ENCODE measurements around the gene DHRSX.

Gene DHRSX

GRCh38 chrX:2193273-2193592 lies 307.5 kb downstream of the DHRSX start:
- H3K27ac ChIP-seq, result no peak overlapping the region
- TF ChIP-seq ZFX (IDR thresholded peaks at IDR 0.05), result no peak
- TF ChIP-seq CTCF (conservative IDR thresholded peaks at IDR 0.05), result no peak

- H3K27ac ChIP-seq, result no peak overlapping the region
- no peak for TF ChIP-seq CTCF (conservative IDR thresholded peaks at IDR 0.05)
- no peak for TF ChIP-seq ZFX (IDR thresholded peaks at IDR 0.05)
These were observed 308.0 kb downstream of the DHRSX start for GRCh38 chrX:2192584-2193272.

GRCh38 chrX:2188840-2189239 lies 311.9 kb downstream of the DHRSX start:
- no peak overlapping the region for H3K27ac ChIP-seq
- TF ChIP-seq CTCF (conservative IDR thresholded peaks at IDR 0.05), result no peak
- TF ChIP-seq ZFX (IDR thresholded peaks at IDR 0.05), result no peak

- no peak overlapping the region for H3K27ac ChIP-seq
- TF ChIP-seq CTCF (conservative IDR thresholded peaks at IDR 0.05) (no peak), ZFX (IDR thresholded peaks at IDR 0.05) (no peak)
These were observed 312.4 kb downstream of the DHRSX start for GRCh38 chrX:2188330-2188792.

- TF ChIP-seq CTCF (conservative IDR thresholded peaks at IDR 0.05) (no peak), ZFX (IDR thresholded peaks at IDR 0.05) (no peak)
- H3K27ac ChIP-seq, result no peak overlapping the region
These were observed 313.2 kb downstream of the DHRSX start for GRCh38 chrX:2187352-2188115.

DNA sequence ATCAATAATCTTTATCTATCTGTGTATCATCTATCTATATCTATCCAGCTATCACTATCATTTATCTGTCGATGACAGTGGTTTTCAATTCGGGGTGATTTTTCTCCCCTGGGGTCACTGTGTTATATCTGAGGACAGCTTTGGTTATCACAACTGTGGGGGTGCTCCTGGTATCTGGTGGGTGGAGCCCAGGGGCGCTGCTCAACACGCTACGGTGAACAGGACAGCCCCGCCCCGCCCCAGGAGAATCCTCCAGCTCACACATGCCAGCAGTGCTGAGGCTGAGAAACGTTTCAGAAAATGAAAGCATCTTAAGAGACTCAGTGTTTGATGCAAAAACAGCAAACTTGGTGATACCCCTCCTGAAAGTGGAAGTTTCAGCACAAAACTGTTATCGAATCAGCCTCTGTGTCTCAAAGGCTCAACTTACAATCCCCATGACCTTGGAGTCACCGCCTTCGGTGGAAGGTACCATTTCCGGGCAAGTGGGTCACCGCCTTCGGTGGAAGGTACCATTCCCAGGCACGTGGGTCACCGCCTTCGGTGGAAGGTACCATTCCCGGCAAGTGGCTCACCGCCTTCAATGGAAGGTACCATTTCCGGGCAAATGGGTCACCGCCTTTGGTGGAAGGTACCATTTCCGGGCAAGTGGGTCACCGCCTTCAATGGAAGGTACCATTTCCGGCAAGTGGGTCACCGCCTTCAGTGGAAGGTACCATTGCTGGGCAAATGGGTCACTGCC lies 315.3 kb downstream of the DHRSX start:
- TF ChIP-seq ZFX (IDR thresholded peaks at IDR 0.05) (no peak), CTCF (conservative IDR thresholded peaks at IDR 0.05) (no peak)
- no peak overlapping the region for H3K27ac ChIP-seq

- TF ChIP-seq CTCF (conservative IDR thresholded peaks at IDR 0.05), result no peak
- TF ChIP-seq ZFX (IDR thresholded peaks at IDR 0.05), result no peak
- H3K27ac ChIP-seq, result no peak overlapping the region
These were observed 316.7 kb downstream of the DHRSX start for GRCh38 chrX:2184089-2184488.

Measured in C4-2B (cell line).